GM18858 (cell line): ENCODE data around the gene SPINK8.
"Not testable (repeated sequence)": the region's sequence is repeated elsewhere in the genome, so short reads cannot be mapped to it uniquely, and the experiment has no call there.

ENCODE experiments used
- ATAC-seq: cut with Tn5 transposase; IDR thresholded peaks from one replicate; pipeline ENCODE4 v1.9.1; 2021; ENCODE audit not compliant: unreplicated experiment

Gene SPINK8

GRCh38 chr3:48333346-48334245 lies at the start of gene SPINK8:
Gene SPINK8, minus strand, starts transcription at chr3:48333661. Its CDS starts 5,320 bp downstream, at chr3:48328341.
- ATAC-seq: not testable (repeated sequence)

- ATAC-seq: no peak
These were observed 39.5 kb upstream of the SPINK8 start for GRCh38 chr3:48372862-48373435.

- no peak for ATAC-seq
These were observed 38.9 kb upstream of the SPINK8 start for GRCh38 chr3:48372377-48372770.

- no peak for ATAC-seq
These were observed 38.4 kb upstream of the SPINK8 start, which contains the start of gene FBXW12 for GRCh38 chr3:48371651-48372376. Gene FBXW12, plus strand, starts transcription at chr3:48372219. Its CDS starts 549 bp downstream, at chr3:48372768.

- ATAC-seq: no peak
These were observed 36.9 kb upstream of the SPINK8 start for GRCh38 chr3:48370333-48370713.

GRCh38 chr3:48369693-48370332 lies 36.4 kb upstream of the SPINK8 start:
- ATAC-seq: no peak

- no peak for ATAC-seq
These were observed 33.7 kb upstream of the SPINK8 start for GRCh38 chr3:48367201-48367600.

GRCh38 chr3:48364840-48365239 lies 31.4 kb upstream of the SPINK8 start:
- ATAC-seq: no peak

- ATAC-seq: no peak
These were observed 28.5 kb upstream of the SPINK8 start for GRCh38 chr3:48361928-48362327.

GRCh38 chr3:48356419-48356818 lies 23.0 kb upstream of the SPINK8 start:
- no peak for ATAC-seq

- no peak for ATAC-seq
These were observed 20.5 kb upstream of the SPINK8 start for GRCh38 chr3:48353987-48354386.

GRCh38 chr3:48352546-48352945 lies 19.1 kb upstream of the SPINK8 start:
- ATAC-seq: no peak

GRCh38 chr3:48347500-48347899 lies 14.0 kb upstream of the SPINK8 start:
- no peak for ATAC-seq

GRCh38 chr3:48345946-48346572 lies 12.6 kb upstream of the SPINK8 start:
- no peak for ATAC-seq

GRCh38 chr3:48344867-48345507 lies 11.5 kb upstream of the SPINK8 start:
- ATAC-seq: no peak

- no peak for ATAC-seq
These were observed 10.0 kb upstream of the SPINK8 start for GRCh38 chr3:48343432-48343831.

GRCh38 chr3:48338635-48339034 lies 5.2 kb upstream of the SPINK8 start:
- no peak for ATAC-seq

GRCh38 chr3:48337536-48337935 lies 4.1 kb upstream of the SPINK8 start:
- not testable (repeated sequence) for ATAC-seq

- ATAC-seq: not testable (repeated sequence)
These were observed 1.8 kb upstream of the SPINK8 start for GRCh38 chr3:48335286-48335685.

- no peak for ATAC-seq
These were observed 1.1 kb upstream of the SPINK8 start for GRCh38 chr3:48334605-48335004.
